HG02885 (cell line): ENCODE measurements around the gene SCN4A.
A peak's percentile ranks its signal among the peaks of the same experiment; 100 is the strongest.
"Not testable (repeated sequence)": the region's sequence is repeated elsewhere in the genome, so short reads cannot be mapped to it uniquely, and the experiment has no call there.

ENCODE experiments used
- ATAC-seq: cut with Tn5 transposase; IDR thresholded peaks from one replicate; pipeline ENCODE4 v1.9.1; 2021; ENCODE audit warnings: mild to moderate bottlenecking; ENCODE audit not compliant: unreplicated experiment, poor library complexity

Gene SCN4A

GRCh38 chr17:63941751-63942150 lies 31.0 kb downstream of the SCN4A start:
- no peak for ATAC-seq

GRCh38 chr17:63941162-63941561 lies 31.6 kb downstream of the SCN4A start:
- ATAC-seq = no peak

- ATAC-seq = no peak
Observed at GRCh38 chr17:63940584-63940983, 32.1 kb downstream of the SCN4A start.

GRCh38 chr17:63939884-63940283 lies 32.8 kb downstream of the SCN4A start:
- no peak for ATAC-seq

- ATAC-seq = no peak
Observed at GRCh38 chr17:63939401-63939800, 33.3 kb downstream of the SCN4A start.

GRCh38 chr17:63937920-63938319 lies 34.8 kb downstream of the SCN4A start:
- ATAC-seq = no peak

- no peak for ATAC-seq
Observed at GRCh38 chr17:63937319-63937718, 35.4 kb downstream of the SCN4A start.

GRCh38 chr17:63934183-63935112 lies 38.3 kb downstream of the SCN4A start:
- ATAC-seq = no peak

- ATAC-seq = no peak
Observed at GRCh38 chr17:63933598-63933997, 39.1 kb downstream of the SCN4A start.

- no peak for ATAC-seq
Observed at GRCh38 chr17:63932721-63933120, 40.0 kb downstream of the SCN4A start.

- ATAC-seq = peak; percentile 78
Observed at GRCh38 chr17:63931981-63932561, 40.6 kb downstream of the SCN4A start, which contains the start of gene CD79B. TSS of gene CD79B (minus strand) at chr17:63932331. CDS start at chr17:63932261, 70 bp downstream.

- ATAC-seq = peak; percentile 56
Observed at GRCh38 chr17:63930951-63931575, 41.7 kb downstream of the SCN4A start.

GRCh38 chr17:63929860-63930766 lies 42.6 kb downstream of the SCN4A start:
- ATAC-seq = no peak

- no peak for ATAC-seq
Observed at GRCh38 chr17:63928966-63929695, 43.6 kb downstream of the SCN4A start.

- no peak for ATAC-seq
Observed at GRCh38 chr17:63928172-63928666, 44.5 kb downstream of the SCN4A start.

GRCh38 chr17:63927464-63928171 lies 45.1 kb downstream of the SCN4A start:
- no peak for ATAC-seq

- ATAC-seq = no peak
Observed at GRCh38 chr17:63926164-63926563, 46.6 kb downstream of the SCN4A start.

GRCh38 chr17:63925615-63926014 lies 47.1 kb downstream of the SCN4A start:
- ATAC-seq = no peak

- not testable (repeated sequence) for ATAC-seq
Observed at GRCh38 chr17:63922402-63922801, 50.3 kb downstream of the SCN4A start.
